K562 (cell line): Measurements from ENCODE around the gene S100A4. TPM values are rescaled to one million over a fixed set of nuclear protein-coding genes. Genes with fewer than 3 reads are reported as not detected.

Source experiments
- ATAC-seq: fragments of 200-7000 bp; cut with Tn5 transposase; 3 replicates; pipeline ENCODE4 v1.9.1; 2020; ENCODE audit warnings: moderate library complexity
- BruUV-seq: library from RNA; stranded (reverse); fragments of 400-500 nt; replicated peaks from 2 replicates; lab custom pipeline; 2021; lab: Mats Ljungman, UMichigan
- CTCF ChIA-PET: fragments of 300-600 bp; formaldehyde crosslinking; extraction: SDS; loops from one replicate; lab custom pipeline; 2021; ENCODE audit warnings: low intra/inter-chr PET ratio; lab: Yijun Ruan, JAX
- POLR2A ChIA-PET: fragments of 300-600, 350-650 bp; sonication (Branson Sonifier 250); formaldehyde crosslinking; extraction: SDS; loops from one replicate; lab custom pipeline; 2021; ENCODE audit warnings: antibody characterized with exemption, inconsistent platforms; lab: Yijun Ruan, JAX
- DNase-seq, 4 experiments: peaks; one replicate each; pipeline versions ENCODE4 v3.0.0 to v3.0.0-alpha.2; 2011 to 2018; ENCODE audit warnings: low spot score in 3 of 4, mixed read lengths in 3 of 4; ENCODE audit errors: extremely low read depth in 1 of 4
- FAIRE-seq: peaks from 2 replicates; lab custom pipeline; 2011; peaks lifted over from hg19 to GRCh38; lab: Jason Lieb, UNC
- H2AFZ ChIP-seq: 2 replicates; pipeline ENCODE4 v1.6.0; 2011; ENCODE audit warnings: low read depth, low read length, control low read depth, inconsistent platforms
- H3K27ac ChIP-seq: fragments of 200-600 bp; 3 replicates; pipeline ENCODE4 v1.8.0; 2011; ENCODE audit warnings: low read depth, mild to moderate bottlenecking, control low read depth, inconsistent platforms, low read length, moderate library complexity, mixed read lengths; ENCODE audit errors: extremely low read depth
- H3K27me3 ChIP-seq, 2 experiments: fragments of 300-600 bp in 1 of 2; 2 replicates in 1 of 2; 3 replicates in 1 of 2; pipeline versions ENCODE4 v1.6.0 to v1.8.0; 2011; ENCODE audit warnings: inconsistent platforms in 2 of 2, low read length in 2 of 2, mild to moderate bottlenecking in 1 of 2, mixed read lengths in 1 of 2, moderate library complexity in 1 of 2; ENCODE audit not compliant: control insufficient read depth in 2 of 2, insufficient read depth in 2 of 2
- H3K36me3 ChIP-seq: fragments of 300-600 bp; 3 replicates; pipeline ENCODE4 v1.8.0; 2011; ENCODE audit warnings: mild to moderate bottlenecking, low read length, inconsistent platforms; ENCODE audit not compliant: control insufficient read depth, insufficient read depth
- H3K4me1 ChIP-seq, 2 experiments: fragments of 200-600 bp in 1 of 2; replicated peaks in 1 of 2; 2 replicates in 1 of 2; 3 replicates in 1 of 2; pipeline versions ENCODE4 v1.5.1 to v1.8.0; 2011; ENCODE audit warnings: inconsistent platforms in 2 of 2, low read length in 2 of 2, mild to moderate bottlenecking in 1 of 2, mixed read lengths in 1 of 2, moderate library complexity in 1 of 2; ENCODE audit not compliant: control insufficient read depth in 2 of 2, insufficient read depth in 2 of 2
- H3K4me2 ChIP-seq: 2 replicates; pipeline ENCODE4 v1.6.1; 2011; ENCODE audit warnings: low read length, control low read depth, inconsistent platforms, mixed read lengths; ENCODE audit not compliant: insufficient read depth
- H3K4me3 ChIP-seq: fragments of 200-600 bp; sonication (generic), shearing (Covaris generic); 2 replicates; pipeline ENCODE4 v1.5.1; 2016; ENCODE audit warnings: control low read depth, inconsistent platforms
- H3K79me2 ChIP-seq: fragments of 200-600 bp; 3 replicates; pipeline ENCODE4 v1.8.0; 2011; ENCODE audit warnings: low read length, inconsistent platforms; ENCODE audit not compliant: control insufficient read depth, insufficient read depth
- H3K9ac ChIP-seq, 2 experiments: 2 replicates each; pipeline versions ENCODE4 v1.6.0 to v1.6.1; 2011; ENCODE audit warnings: low read depth in 2 of 2, low read length in 2 of 2, control low read depth in 1 of 2, inconsistent platforms in 1 of 2, mild to moderate bottlenecking in 1 of 2, mixed read lengths in 1 of 2; ENCODE audit not compliant: insufficient read depth in 1 of 2
- H3K9me1 ChIP-seq: one replicate; pipeline ENCODE4 v1.6.0; 2011; ENCODE audit warnings: inconsistent platforms, mild to moderate bottlenecking, low read length, moderate library complexity; ENCODE audit not compliant: control insufficient read depth, insufficient read depth
- H3K9me3 ChIP-seq: replicated peaks from 2 replicates; pipeline ENCODE4 v1.5.1; 2011; ENCODE audit warnings: low read depth, low read length, inconsistent platforms; ENCODE audit not compliant: control insufficient read depth, insufficient read depth
- H4K20me1 ChIP-seq: replicated peaks from 2 replicates; pipeline ENCODE4 v1.6.1; 2011; ENCODE audit warnings: low read length, inconsistent platforms, mixed read lengths; ENCODE audit not compliant: control insufficient read depth, insufficient read depth
- JUN ChIP-seq, 2 experiments: sonication (generic) in 1 of 2; formaldehyde crosslinking in 1 of 2; IDR thresholded peaks; 2 replicates each; pipeline versions ENCODE4 v1.6.1 to v1.8.0; 2012 to 2022; ENCODE audit warnings: borderline replicate concordance in 2 of 2, mild to moderate bottlenecking in 2 of 2, improper control_type of control experiment in 1 of 2, low read depth in 1 of 2, low read length in 1 of 2, missing genetic modification reagents in 1 of 2
- MAZ ChIP-seq, 2 experiments: fragments of 450-650 bp in 1 of 2; sonication (generic) in 1 of 2; formaldehyde crosslinking; IDR thresholded peaks in 1 of 2; conservative IDR thresholded peaks in 1 of 2; 2 replicates each; pipeline versions ENCODE4 v1.4.0 to v1.5.0; 2020; ENCODE audit warnings: mild to moderate bottlenecking in 1 of 2, missing genetic modification reagents in 1 of 2
- NRF1 ChIP-seq, 2 experiments: fragments of 450-650 bp; IDR thresholded peaks in 1 of 2; conservative IDR thresholded peaks in 1 of 2; 2 replicates each; pipeline ENCODE4 v1.6.1; 2014; ENCODE audit warnings: mild to moderate bottlenecking in 2 of 2
- SP1 ChIP-seq: sonication (generic); formaldehyde crosslinking; IDR thresholded peaks from 2 replicates; pipeline ENCODE4 v1.8.1; 2022; ENCODE audit warnings: mild to moderate bottlenecking, missing genetic modification reagents
- WGBS: fragments of 100-300 bp; shearing (Covaris generic); methylation state at CpG from one replicate; pipeline ENCODE4 v1.1.6; 2016; ENCODE audit warnings: low coverage, mixed read lengths; ENCODE audit not compliant: insufficient coverage; ENCODE audit errors: missing lambda C conversion rate; 5-methylcytosine and 5-hydroxymethylcytosine counted together
- in situ Hi-C: fragments of 300-500 bp; cut with MboI; formaldehyde crosslinking; loops from 4 replicates; pipeline ENCODE4 v1.15.0; 2018; ENCODE audit warnings: inconsistent platforms, mixed read lengths
- intact Hi-C: fragments of 100-400 bp; cut with micrococcal nuclease; formaldehyde crosslinking; loops from 2 replicates; pipeline ENCODE4 v1.14.2; 2022
- polyA plus RNA-seq, 8 experiments: library from polyadenylated mRNA; depleted of rRNA in 4 of 8; stranded (reverse) in 5 of 8; unstranded in 3 of 8; fragments of >200 nt; fragmentation: Nextera tagmentation in 2 of 8; fragmentation: Illumina TruSeq in 1 of 8; extraction: Ambion mirVana in 2 of 8; extraction: Trizol in 1 of 8; gene quantifications; 2 replicates each; pipeline versions ENCODE4 v1.2.1 to v1.2.3, GENCODE V29; 2011 to 2014; ENCODE audit warnings: inconsistent platforms in 1 of 8, missing spikeins in 1 of 8
- total RNA-seq, 7 experiments: library from RNA; depleted of rRNA in 6 of 7; stranded (reverse); fragments of >200 nt in 6 of 7; fragmentation: Illumina TruSeq in 2 of 7; extraction: Trizol in 2 of 7; gene quantifications; 2 replicates each; pipeline versions ENCODE4 v1.2.1 to v1.2.3, GENCODE V29; 2011 to 2021; ENCODE audit warnings: low replicate concordance in 1 of 7
- TF ChIP-seq, protein P1 (sequence below), 2 experiments: fragments of 450-650 bp in 1 of 2; sonication (generic) in 1 of 2; formaldehyde crosslinking in 1 of 2; IDR thresholded peaks in 1 of 2; conservative IDR thresholded peaks in 1 of 2; 2 replicates each; pipeline versions ENCODE4 v1.6.1 to v1.8.1; 2016 to 2023; ENCODE audit warnings: mild to moderate bottlenecking in 2 of 2, moderate library complexity in 2 of 2, inconsistent platforms in 1 of 2, missing genetic modification reagents in 1 of 2
- TF ChIP-seq, protein P2 (sequence below): fragments of 450-650 bp; IDR thresholded peaks from 2 replicates; pipeline ENCODE4 v1.6.1; 2016; ENCODE audit warnings: mild to moderate bottlenecking, moderate library complexity

S100A4 gene
- total and polyA plus RNA-seq, 9 of the 15 experiments (the other 6 are each of a cell fraction or from before 2014, with no cell fraction given) = 3.7 to 20.1 (median 11.2) TPM

DNA sequence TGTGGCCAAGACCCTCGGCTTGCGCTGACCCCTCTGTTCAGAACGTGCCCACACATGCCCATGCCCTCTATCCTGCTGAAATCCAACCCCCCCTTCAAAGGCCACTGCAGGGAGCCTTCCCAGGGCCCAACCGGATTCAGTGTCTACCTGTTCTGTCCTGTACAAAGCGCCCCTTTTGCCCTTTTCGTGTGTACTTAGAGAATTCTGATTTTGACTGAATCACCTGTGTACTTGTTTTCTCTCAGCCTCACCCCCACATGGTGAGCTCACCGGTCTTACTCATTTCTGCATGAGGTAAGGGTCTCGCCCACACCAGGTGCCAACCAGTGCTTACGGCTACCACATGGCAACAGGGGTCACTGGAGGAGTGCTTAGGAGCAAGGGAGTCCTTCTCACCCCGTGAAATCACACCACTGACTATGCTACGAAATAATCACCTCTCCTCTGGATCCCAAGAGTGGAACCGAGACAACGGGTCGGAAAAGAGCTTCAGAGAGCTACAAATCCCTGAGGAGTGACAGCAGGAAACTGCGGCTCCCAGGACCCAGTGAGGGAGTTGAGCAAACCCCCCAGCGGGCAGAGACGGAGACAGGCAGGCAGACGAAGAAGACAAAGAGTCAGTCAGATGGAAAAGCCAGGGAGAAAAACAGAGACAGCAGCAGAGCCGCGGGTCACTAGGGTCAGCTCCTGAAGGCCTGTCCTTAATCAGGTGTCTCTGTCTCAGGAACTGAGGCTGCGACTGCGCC is 22.2 kb upstream of the S100A4 start:
- ATAC-seq (no peak), DNase-seq (no peak), FAIRE-seq (no peak)
- 74% methylated on average over 22 of the region's 22 CpGs for WGBS
- intact Hi-C loops (loop anchor here (1.0 to 5.0 kb wide), 6 partner anchors 29 to 215 kb away; partner anchors contain the start of gene S100A13), in situ Hi-C loops (loop anchor here (5.0 to 10.0 kb wide), 2 partner anchors 35 to 53 kb away; no protein-coding TSS in a partner anchor)
- ChIA-PET CTCF (interaction anchor here (1.2 to 5.0 kb wide), 3 partner anchors 35 to 212 kb away, joined by 3 to 58 read pairs (median 21); no protein-coding TSS in a partner anchor), POLR2A (interaction anchor here (0.5 to 1.7 kb wide), 8 partner anchors 8 to 423 kb away, joined by 3 to 6 read pairs (median 4); partner anchors contain the start of genes CHTOP and RPS27)
- Histone ChIP-seq H3K79me2 (no peaks in the 10 kb centered on the region), H3K9me1 (peaks cover 9% of the 10 kb centered on the region), H3K27ac (peak overlapping the region; percentile 53; the same call in 2 of the 3 replicates), H3K4me2 (peak overlapping the region; percentile 75), H2AFZ (peak overlapping the region; percentile 98), H3K4me1 (peaks cover 38% of the 10 kb centered on the region in 2 experiments), H3K27me3 (no peaks in the 10 kb centered on the region), H3K4me3 (no peak overlapping the region), H3K9ac (peak overlapping the region; percentile 42 to 75; a peak in 2 of 4 replicates), H3K36me3 (no peaks in the 10 kb centered on the region), H3K9me3 (no peaks in the 10 kb centered on the region), H4K20me1 (no peaks in the 10 kb centered on the region)
- BruUV-seq = no TSS peak
- TF ChIP-seq, protein P1, sequence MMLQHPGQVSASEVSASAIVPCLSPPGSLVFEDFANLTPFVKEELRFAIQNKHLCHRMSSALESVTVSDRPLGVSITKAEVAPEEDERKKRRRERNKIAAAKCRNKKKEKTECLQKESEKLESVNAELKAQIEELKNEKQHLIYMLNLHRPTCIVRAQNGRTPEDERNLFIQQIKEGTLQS (IDR thresholded peaks at IDR 0.05) = peak; percentile 64
- TF ChIP-seq, protein P1 (CRISPR knock-in tag; conservative IDR thresholded peaks at IDR 0.05) = no peak
- TF ChIP-seq NRF1 (conservative IDR thresholded peaks at IDR 0.05 in 1 of 2, IDR thresholded peaks at IDR 0.05 in 1 of 2) (no peak), SP1 (no peak), JUN (IDR thresholded peaks at IDR 0.05; ENCODE audit: borderline replicate concordance, low read depth, low read length) (0 out of 2 replicates have a peak, but pooled peaks have one; percentile 23), JUN (CRISPR knock-in tag; IDR thresholded peaks at IDR 0.05; ENCODE audit: borderline replicate concordance) (no peak), MAZ (CRISPR knock-in tag; conservative IDR thresholded peaks at IDR 0.05 in 1 of 2, IDR thresholded peaks at IDR 0.05 in 1 of 2) (no peak)
- TF ChIP-seq, protein P2, sequence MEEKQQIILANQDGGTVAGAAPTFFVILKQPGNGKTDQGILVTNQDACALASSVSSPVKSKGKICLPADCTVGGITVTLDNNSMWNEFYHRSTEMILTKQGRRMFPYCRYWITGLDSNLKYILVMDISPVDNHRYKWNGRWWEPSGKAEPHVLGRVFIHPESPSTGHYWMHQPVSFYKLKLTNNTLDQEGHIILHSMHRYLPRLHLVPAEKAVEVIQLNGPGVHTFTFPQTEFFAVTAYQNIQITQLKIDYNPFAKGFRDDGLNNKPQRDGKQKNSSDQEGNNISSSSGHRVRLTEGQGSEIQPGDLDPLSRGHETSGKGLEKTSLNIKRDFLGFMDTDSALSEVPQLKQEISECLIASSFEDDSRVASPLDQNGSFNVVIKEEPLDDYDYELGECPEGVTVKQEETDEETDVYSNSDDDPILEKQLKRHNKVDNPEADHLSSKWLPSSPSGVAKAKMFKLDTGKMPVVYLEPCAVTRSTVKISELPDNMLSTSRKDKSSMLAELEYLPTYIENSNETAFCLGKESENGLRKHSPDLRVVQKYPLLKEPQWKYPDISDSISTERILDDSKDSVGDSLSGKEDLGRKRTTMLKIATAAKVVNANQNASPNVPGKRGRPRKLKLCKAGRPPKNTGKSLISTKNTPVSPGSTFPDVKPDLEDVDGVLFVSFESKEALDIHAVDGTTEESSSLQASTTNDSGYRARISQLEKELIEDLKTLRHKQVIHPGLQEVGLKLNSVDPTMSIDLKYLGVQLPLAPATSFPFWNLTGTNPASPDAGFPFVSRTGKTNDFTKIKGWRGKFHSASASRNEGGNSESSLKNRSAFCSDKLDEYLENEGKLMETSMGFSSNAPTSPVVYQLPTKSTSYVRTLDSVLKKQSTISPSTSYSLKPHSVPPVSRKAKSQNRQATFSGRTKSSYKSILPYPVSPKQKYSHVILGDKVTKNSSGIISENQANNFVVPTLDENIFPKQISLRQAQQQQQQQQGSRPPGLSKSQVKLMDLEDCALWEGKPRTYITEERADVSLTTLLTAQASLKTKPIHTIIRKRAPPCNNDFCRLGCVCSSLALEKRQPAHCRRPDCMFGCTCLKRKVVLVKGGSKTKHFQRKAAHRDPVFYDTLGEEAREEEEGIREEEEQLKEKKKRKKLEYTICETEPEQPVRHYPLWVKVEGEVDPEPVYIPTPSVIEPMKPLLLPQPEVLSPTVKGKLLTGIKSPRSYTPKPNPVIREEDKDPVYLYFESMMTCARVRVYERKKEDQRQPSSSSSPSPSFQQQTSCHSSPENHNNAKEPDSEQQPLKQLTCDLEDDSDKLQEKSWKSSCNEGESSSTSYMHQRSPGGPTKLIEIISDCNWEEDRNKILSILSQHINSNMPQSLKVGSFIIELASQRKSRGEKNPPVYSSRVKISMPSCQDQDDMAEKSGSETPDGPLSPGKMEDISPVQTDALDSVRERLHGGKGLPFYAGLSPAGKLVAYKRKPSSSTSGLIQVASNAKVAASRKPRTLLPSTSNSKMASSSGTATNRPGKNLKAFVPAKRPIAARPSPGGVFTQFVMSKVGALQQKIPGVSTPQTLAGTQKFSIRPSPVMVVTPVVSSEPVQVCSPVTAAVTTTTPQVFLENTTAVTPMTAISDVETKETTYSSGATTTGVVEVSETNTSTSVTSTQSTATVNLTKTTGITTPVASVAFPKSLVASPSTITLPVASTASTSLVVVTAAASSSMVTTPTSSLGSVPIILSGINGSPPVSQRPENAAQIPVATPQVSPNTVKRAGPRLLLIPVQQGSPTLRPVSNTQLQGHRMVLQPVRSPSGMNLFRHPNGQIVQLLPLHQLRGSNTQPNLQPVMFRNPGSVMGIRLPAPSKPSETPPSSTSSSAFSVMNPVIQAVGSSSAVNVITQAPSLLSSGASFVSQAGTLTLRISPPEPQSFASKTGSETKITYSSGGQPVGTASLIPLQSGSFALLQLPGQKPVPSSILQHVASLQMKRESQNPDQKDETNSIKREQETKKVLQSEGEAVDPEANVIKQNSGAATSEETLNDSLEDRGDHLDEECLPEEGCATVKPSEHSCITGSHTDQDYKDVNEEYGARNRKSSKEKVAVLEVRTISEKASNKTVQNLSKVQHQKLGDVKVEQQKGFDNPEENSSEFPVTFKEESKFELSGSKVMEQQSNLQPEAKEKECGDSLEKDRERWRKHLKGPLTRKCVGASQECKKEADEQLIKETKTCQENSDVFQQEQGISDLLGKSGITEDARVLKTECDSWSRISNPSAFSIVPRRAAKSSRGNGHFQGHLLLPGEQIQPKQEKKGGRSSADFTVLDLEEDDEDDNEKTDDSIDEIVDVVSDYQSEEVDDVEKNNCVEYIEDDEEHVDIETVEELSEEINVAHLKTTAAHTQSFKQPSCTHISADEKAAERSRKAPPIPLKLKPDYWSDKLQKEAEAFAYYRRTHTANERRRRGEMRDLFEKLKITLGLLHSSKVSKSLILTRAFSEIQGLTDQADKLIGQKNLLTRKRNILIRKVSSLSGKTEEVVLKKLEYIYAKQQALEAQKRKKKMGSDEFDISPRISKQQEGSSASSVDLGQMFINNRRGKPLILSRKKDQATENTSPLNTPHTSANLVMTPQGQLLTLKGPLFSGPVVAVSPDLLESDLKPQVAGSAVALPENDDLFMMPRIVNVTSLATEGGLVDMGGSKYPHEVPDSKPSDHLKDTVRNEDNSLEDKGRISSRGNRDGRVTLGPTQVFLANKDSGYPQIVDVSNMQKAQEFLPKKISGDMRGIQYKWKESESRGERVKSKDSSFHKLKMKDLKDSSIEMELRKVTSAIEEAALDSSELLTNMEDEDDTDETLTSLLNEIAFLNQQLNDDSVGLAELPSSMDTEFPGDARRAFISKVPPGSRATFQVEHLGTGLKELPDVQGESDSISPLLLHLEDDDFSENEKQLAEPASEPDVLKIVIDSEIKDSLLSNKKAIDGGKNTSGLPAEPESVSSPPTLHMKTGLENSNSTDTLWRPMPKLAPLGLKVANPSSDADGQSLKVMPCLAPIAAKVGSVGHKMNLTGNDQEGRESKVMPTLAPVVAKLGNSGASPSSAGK = no peak
